Measurements from ENCODE around the gene KHDC1L.
A peak's percentile ranks its signal among the peaks of the same experiment; 100 is the strongest.
"Not testable (repeated sequence)": the region's sequence is repeated elsewhere in the genome, so short reads cannot be mapped to it uniquely, and the experiment has no call there.

KHDC1L gene

GRCh38 chr6:73225396-73225795 is at the start of gene KHDC1L:
Gene KHDC1L, minus strand, starts transcription at chr6:73225496. Its CDS starts 88 bp downstream, at chr6:73225408.
- DNase-seq (ENCODE audit: low read depth), result no peak

GRCh38 chr6:73269296-73269695 is 44.0 kb upstream of the KHDC1L start:
- DNase-seq (ENCODE audit: low read depth), result not testable (repeated sequence)

GRCh38 chr6:73268896-73269295 is 43.6 kb upstream of the KHDC1L start:
- not testable (repeated sequence) for DNase-seq (ENCODE audit: low read depth)

GRCh38 chr6:73264446-73264845 is 39.1 kb upstream of the KHDC1L start:
- no peak for DNase-seq (ENCODE audit: low read depth)

GRCh38 chr6:73263570-73263909 is 38.2 kb upstream of the KHDC1L start:
- DNase-seq (ENCODE audit: low read depth), result no peak

- peak; percentile 61 for DNase-seq (ENCODE audit: low read depth)
Measured at GRCh38 chr6:73262671-73263569, 37.6 kb upstream of the KHDC1L start, which contains the start of gene KHDC1. Gene KHDC1, minus strand, starts transcription at chr6:73263196. Its CDS starts 20,679 bp downstream, at chr6:73242517.

GRCh38 chr6:73258721-73259120 is 33.4 kb upstream of the KHDC1L start:
- no peak for DNase-seq (ENCODE audit: low read depth)

- not testable (repeated sequence) for DNase-seq (ENCODE audit: low read depth)
Measured at GRCh38 chr6:73254323-73254722, 29.0 kb upstream of the KHDC1L start.

GRCh38 chr6:73252703-73253102 is 27.4 kb upstream of the KHDC1L start:
- DNase-seq (ENCODE audit: low read depth), result no peak

GRCh38 chr6:73250016-73250415 is 24.7 kb upstream of the KHDC1L start:
- DNase-seq (ENCODE audit: low read depth), result no peak

GRCh38 chr6:73248192-73248903 is 23.1 kb upstream of the KHDC1L start:
- DNase-seq (ENCODE audit: low read depth), result no peak

- no peak for DNase-seq (ENCODE audit: low read depth)
Measured at GRCh38 chr6:73242001-73242400, 16.7 kb upstream of the KHDC1L start.

GRCh38 chr6:73240730-73241129 is 15.4 kb upstream of the KHDC1L start:
- no peak for DNase-seq (ENCODE audit: low read depth)

GRCh38 chr6:73236144-73236750 is 11.0 kb upstream of the KHDC1L start:
- peak; percentile 93 for DNase-seq (ENCODE audit: low read depth)

- peak; percentile 87 for DNase-seq (ENCODE audit: low read depth)
Measured at GRCh38 chr6:73234733-73235132, 9.4 kb upstream of the KHDC1L start.

- not testable (repeated sequence) for DNase-seq (ENCODE audit: low read depth)
Measured at GRCh38 chr6:73233971-73234370, 8.7 kb upstream of the KHDC1L start.

GRCh38 chr6:73233048-73233447 is 7.8 kb upstream of the KHDC1L start:
- DNase-seq (ENCODE audit: low read depth), result no peak

- DNase-seq (ENCODE audit: low read depth), result no peak
Measured at GRCh38 chr6:73231986-73232391, 6.7 kb upstream of the KHDC1L start.

- no peak for DNase-seq (ENCODE audit: low read depth)
Measured at GRCh38 chr6:73227606-73228255, 2.4 kb upstream of the KHDC1L start.

- no peak for DNase-seq (ENCODE audit: low read depth)
Measured at GRCh38 chr6:73216859-73217258, 8.4 kb downstream of the KHDC1L start.

GRCh38 chr6:73209117-73209516 is 16.2 kb downstream of the KHDC1L start:
- no peak for DNase-seq (ENCODE audit: low read depth)

- no peak for DNase-seq (ENCODE audit: low read depth)
Measured at GRCh38 chr6:73207221-73207837, 18.0 kb downstream of the KHDC1L start.

Data from amniotic epithelial cell (primary cell).